Chondrocyte (in vitro differentiated cells): ENCODE measurements around the gene HMGCR. TPM values are rescaled to one million over a fixed set of nuclear protein-coding genes. Genes with fewer than 3 reads are reported as not detected.

Experiments
- DNase-seq: peaks from one replicate; pipeline ENCODE4 v3.0.0; 2021; ENCODE audit warnings: mixed read lengths, low spot score
- H3K27ac Mint-ChIP-seq: one replicate; pipeline ENCODE4 v1.8.0; 2021; ENCODE audit warnings: mild to moderate bottlenecking, moderate library complexity, mixed read lengths; ENCODE audit not compliant: unreplicated experiment
- H3K27me3 Mint-ChIP-seq: 2 replicates; pipeline ENCODE4 v1.8.0; 2021; ENCODE audit warnings: low read depth, mixed read lengths
- H3K36me3 Mint-ChIP-seq: 2 replicates; pipeline ENCODE4 v1.8.0; 2021; ENCODE audit warnings: low read depth, mixed read lengths
- H3K4me1 Mint-ChIP-seq: 2 replicates; pipeline ENCODE4 v1.8.0; 2021; ENCODE audit warnings: low read depth, mild to moderate bottlenecking, mixed read lengths
- H3K4me3 Mint-ChIP-seq: one replicate; pipeline ENCODE4 v1.8.0; 2021; ENCODE audit warnings: mild to moderate bottlenecking, moderate library complexity, mixed read lengths; ENCODE audit not compliant: unreplicated experiment
- H3K9me3 Mint-ChIP-seq: 2 replicates; pipeline ENCODE4 v1.8.0; 2021; ENCODE audit warnings: low read depth, mixed read lengths
- total RNA-seq: library from RNA; stranded (reverse); gene quantifications from 3 replicates; pipeline ENCODE4 v1.2.1, GENCODE V29; 2021
- TF ChIP-seq, protein P1 (sequence below): fragments of 200-600 bp; sonication (generic); IDR thresholded peaks from 2 replicates; pipeline ENCODE4 v1.5.0; 2021; ENCODE audit warnings: antibody characterized with exemption, mild to moderate bottlenecking, moderate library complexity

HMGCR gene
- total RNA-seq, 1 donor from 2014 or later: 73.1 TPM

DNA sequence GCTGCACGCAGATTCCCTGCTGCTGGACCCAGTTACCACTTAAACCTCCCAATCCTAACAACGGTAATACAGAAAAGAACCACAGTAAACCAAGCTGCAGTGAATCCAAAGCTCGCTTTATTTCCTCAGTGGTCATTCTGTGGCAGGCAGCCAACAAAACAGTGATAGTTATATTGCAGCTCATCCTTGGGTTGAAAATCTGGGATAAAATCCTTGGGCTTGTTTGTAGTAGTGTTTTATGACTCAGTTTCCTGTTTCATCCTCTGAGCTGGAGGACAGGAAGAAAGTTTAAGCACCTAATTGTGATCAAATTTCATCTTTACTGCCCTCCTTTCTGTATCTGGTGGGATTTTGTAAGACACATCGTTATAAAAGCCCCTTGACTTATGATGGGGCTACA lies 31.4 kb downstream of the HMGCR start:
- no peak overlapping the region for H3K4me3 Mint-ChIP-seq
- TF ChIP-seq, protein P1, sequence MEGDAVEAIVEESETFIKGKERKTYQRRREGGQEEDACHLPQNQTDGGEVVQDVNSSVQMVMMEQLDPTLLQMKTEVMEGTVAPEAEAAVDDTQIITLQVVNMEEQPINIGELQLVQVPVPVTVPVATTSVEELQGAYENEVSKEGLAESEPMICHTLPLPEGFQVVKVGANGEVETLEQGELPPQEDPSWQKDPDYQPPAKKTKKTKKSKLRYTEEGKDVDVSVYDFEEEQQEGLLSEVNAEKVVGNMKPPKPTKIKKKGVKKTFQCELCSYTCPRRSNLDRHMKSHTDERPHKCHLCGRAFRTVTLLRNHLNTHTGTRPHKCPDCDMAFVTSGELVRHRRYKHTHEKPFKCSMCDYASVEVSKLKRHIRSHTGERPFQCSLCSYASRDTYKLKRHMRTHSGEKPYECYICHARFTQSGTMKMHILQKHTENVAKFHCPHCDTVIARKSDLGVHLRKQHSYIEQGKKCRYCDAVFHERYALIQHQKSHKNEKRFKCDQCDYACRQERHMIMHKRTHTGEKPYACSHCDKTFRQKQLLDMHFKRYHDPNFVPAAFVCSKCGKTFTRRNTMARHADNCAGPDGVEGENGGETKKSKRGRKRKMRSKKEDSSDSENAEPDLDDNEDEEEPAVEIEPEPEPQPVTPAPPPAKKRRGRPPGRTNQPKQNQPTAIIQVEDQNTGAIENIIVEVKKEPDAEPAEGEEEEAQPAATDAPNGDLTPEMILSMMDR: no peak
- no peaks in the 10 kb centered on the region for H3K36me3 Mint-ChIP-seq
- no peak overlapping the region for H3K27ac Mint-ChIP-seq
- DNase-seq: no peak
- H3K27me3 Mint-ChIP-seq: no peaks in the 10 kb centered on the region
- H3K9me3 Mint-ChIP-seq: no peaks in the 10 kb centered on the region
- peaks cover 14% of the 10 kb centered on the region for H3K4me1 Mint-ChIP-seq

GRCh38 chr5:75373862-75374261 lies 36.8 kb downstream of the HMGCR start:
- TF ChIP-seq, protein P1: no peak
- peaks cover 10% of the 10 kb centered on the region for H3K36me3 Mint-ChIP-seq
- no peak overlapping the region for H3K27ac Mint-ChIP-seq
- H3K9me3 Mint-ChIP-seq: no peaks in the 10 kb centered on the region
- H3K4me1 Mint-ChIP-seq: no peaks in the 10 kb centered on the region
- no peaks in the 10 kb centered on the region for H3K27me3 Mint-ChIP-seq
- no peak overlapping the region for H3K4me3 Mint-ChIP-seq
- no peak for DNase-seq

DNA sequence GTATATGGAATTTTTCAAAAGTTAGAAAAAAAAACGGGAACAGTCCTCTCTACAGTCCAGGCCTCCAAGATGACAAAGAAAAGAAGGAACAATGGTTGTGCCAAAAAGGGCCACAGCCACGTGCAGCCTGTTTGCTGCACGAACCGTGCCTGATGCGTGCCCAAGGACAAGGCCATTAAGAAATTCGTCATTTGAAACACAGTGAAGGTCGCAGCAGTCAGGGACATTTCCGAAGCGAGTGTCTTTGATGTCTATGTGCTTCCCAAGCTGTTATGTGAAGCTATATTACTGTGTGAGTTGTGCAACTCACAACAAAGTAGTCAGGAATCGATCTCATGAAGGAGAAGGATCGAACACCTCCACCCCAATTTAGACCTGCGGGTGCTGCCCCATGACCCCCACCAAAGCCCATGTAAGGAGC lies 37.4 kb downstream of the HMGCR start:
- Mint-ChIP-seq H3K4me3 (no peak overlapping the region), H3K4me1 (no peaks in the 10 kb centered on the region), H3K27me3 (no peaks in the 10 kb centered on the region), H3K9me3 (no peaks in the 10 kb centered on the region), H3K36me3 (peaks cover 14% of the 10 kb centered on the region), H3K27ac (no peak overlapping the region)
- TF ChIP-seq, protein P1: no peak
- DNase-seq: no peak

DNA sequence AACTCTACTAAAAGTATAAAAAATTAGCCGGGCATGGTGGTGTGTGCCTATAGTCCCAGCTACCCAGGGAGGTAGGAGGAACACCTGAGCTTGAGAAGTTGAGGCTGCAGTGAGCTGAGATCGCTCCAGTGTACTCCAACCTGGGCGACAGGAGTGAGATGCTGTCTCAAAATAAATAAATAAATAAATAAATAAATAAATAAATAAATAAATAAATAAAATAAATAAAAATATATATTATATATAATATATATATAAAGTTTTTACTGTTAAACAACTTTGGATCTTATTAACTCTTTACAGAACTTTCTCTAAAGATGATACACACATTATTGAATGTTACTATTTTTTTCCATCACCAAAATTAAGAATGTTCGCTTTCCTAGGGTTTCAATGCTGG lies 38.4 kb downstream of the HMGCR start:
- no peak overlapping the region for H3K27ac Mint-ChIP-seq
- no peaks in the 10 kb centered on the region for H3K27me3 Mint-ChIP-seq
- TF ChIP-seq, protein P1: no peak
- peaks cover 17% of the 10 kb centered on the region for H3K36me3 Mint-ChIP-seq
- no peak for DNase-seq
- H3K4me1 Mint-ChIP-seq: no peaks in the 10 kb centered on the region
- H3K4me3 Mint-ChIP-seq: no peak overlapping the region
- H3K9me3 Mint-ChIP-seq: no peaks in the 10 kb centered on the region

- Mint-ChIP-seq H3K4me1 (no peaks in the 10 kb centered on the region), H3K9me3 (no peaks in the 10 kb centered on the region), H3K27me3 (no peaks in the 10 kb centered on the region), H3K27ac (no peak overlapping the region), H3K36me3 (peaks cover 12% of the 10 kb centered on the region), H3K4me3 (no peak overlapping the region)
- TF ChIP-seq, protein P1: no peak
- DNase-seq: no peak
Measured at GRCh38 chr5:75380099-75380498, 43.1 kb downstream of the HMGCR start.
